IPS DF 6.9 (cell line): Measurements from ENCODE around the gene PDIA5.

Source experiments
- DNase-seq: peaks from one replicate; pipeline ENCODE4 v3.0.0-alpha.2; 2013; ENCODE audit warnings: low read depth, low spot score
- H3K27ac ChIP-seq: one replicate; pipeline ENCODE4 v1.5.1; 2013; ENCODE audit warnings: low read length, control low read depth
- H3K27me3 ChIP-seq: 2 replicates; pipeline ENCODE4 v1.6.1; 2013; ENCODE audit warnings: mild to moderate bottlenecking, low read length; ENCODE audit not compliant: control insufficient read depth, insufficient read depth
- H3K36me3 ChIP-seq: 2 replicates; pipeline ENCODE4 v1.6.1; 2013; ENCODE audit warnings: low read length; ENCODE audit not compliant: control insufficient read depth, insufficient read depth
- H3K4me1 ChIP-seq: 2 replicates; pipeline ENCODE4 v1.6.1; 2013; ENCODE audit warnings: low read length; ENCODE audit not compliant: control insufficient read depth, insufficient read depth
- H3K4me3 ChIP-seq: 2 replicates; pipeline ENCODE4 v1.5.1; 2013; ENCODE audit warnings: mild to moderate bottlenecking, low read length
- H3K9me3 ChIP-seq: 2 replicates; pipeline ENCODE4 v1.6.1; 2013; ENCODE audit warnings: low read length, inconsistent platforms; ENCODE audit not compliant: control insufficient read depth, insufficient read depth
- WGBS: extraction: QIAGEN DNeasy Blood & Tissue Kit; methylation state at CpG from one replicate; pipeline ENCODE4 v1.1.7; 2013; ENCODE audit warnings: mixed read lengths, missing lambda C conversion rate; ENCODE audit not compliant: insufficient read length, insufficient coverage; 5-methylcytosine and 5-hydroxymethylcytosine counted together

Gene PDIA5

DNA sequence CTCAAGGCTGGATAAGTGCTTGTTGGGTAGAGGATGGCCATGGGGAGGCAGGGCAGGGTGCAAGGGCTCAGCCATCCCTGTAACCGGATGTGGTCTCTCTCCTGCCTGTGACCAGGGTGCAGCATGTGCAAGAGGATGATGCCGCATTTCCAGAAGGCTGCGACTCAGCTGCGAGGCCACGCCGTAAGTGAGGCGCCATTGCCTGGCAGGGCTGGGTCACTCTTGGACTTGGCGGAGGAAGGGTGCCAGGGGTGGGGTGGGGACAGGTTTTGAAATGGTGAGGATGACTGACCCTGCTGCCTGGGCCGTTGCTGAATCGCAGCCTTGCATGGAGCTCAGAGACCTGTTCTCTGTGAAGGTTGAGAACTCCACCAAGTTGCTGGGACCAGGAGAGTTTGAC, 49.3 kb downstream of the PDIA5 start:
- Histone ChIP-seq H3K27ac (no peak overlapping the region), H3K36me3 (peaks cover under 1% of the 10 kb centered on the region; the same call in 1 of the 2 replicates), H3K9me3 (no peaks in the 10 kb centered on the region), H3K27me3 (no peaks in the 10 kb centered on the region), H3K4me1 (no peaks in the 10 kb centered on the region), H3K4me3 (no peak overlapping the region)
- no CpG with 5 or more reads among the region's 10 CpGs for WGBS
- DNase-seq = no peak

GRCh38 chr3:123119388-123119787, 52.6 kb downstream of the PDIA5 start:
- no CpG with 5 or more reads among the region's 4 CpGs for WGBS
- no peaks in the 10 kb centered on the region for H3K4me1 ChIP-seq
- DNase-seq = no peak
- no peaks in the 10 kb centered on the region for H3K9me3 ChIP-seq
- no peak overlapping the region for H3K4me3 ChIP-seq
- H3K27me3 ChIP-seq = no peaks in the 10 kb centered on the region
- H3K27ac ChIP-seq = no peak overlapping the region
- H3K36me3 ChIP-seq = peaks cover 2% of the 10 kb centered on the region; the same call in 1 of the 2 replicates

DNA sequence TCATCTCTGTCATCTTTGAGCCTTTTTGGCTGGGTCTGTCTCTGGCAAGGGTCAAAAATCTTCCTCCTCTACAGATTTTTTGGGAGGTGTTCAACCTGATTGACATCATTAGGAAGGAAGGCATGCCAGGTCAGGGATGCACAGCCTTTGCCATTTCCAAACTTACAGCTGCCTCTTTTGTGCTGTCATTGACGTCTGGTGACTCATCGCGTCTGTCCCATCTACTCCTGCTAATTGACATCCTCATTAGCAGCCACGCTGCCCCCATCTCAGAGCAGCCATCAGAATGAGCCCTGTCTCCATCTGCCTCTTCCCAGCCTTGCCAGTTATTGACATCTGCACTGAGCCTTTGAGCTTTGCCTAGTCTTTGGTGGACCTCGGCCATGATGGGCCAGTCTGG, 53.0 kb downstream of the PDIA5 start:
- no peak for DNase-seq
- no peaks in the 10 kb centered on the region for H3K4me1 ChIP-seq
- H3K36me3 ChIP-seq = peaks cover 3% of the 10 kb centered on the region; the same call in 1 of the 2 replicates
- no CpG with 5 or more reads among the region's 5 CpGs for WGBS
- H3K27ac ChIP-seq = no peak overlapping the region
- no peaks in the 10 kb centered on the region for H3K9me3 ChIP-seq
- H3K4me3 ChIP-seq = no peak overlapping the region
- H3K27me3 ChIP-seq = no peaks in the 10 kb centered on the region

DNA sequence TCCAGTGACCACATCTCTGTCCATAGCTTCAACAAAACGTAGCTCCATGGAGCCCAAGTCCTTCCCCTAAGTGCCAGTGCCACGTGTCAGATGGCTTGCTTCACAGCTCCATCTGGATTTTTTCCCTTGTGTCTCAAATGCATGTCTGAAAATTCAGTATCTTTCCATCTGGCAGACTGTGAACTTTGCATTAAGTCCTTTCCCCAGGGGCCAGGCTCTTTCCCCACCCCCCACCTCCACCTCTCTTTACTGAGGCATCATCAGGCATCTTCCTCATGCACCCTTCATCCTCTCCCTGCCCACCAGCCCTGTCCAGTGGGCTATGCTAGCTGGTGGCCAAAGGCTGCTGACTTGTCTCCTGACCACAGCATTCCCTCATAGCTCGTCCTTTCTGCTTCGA, 53.7 kb downstream of the PDIA5 start:
- Histone ChIP-seq H3K27me3 (no peaks in the 10 kb centered on the region), H3K4me1 (no peaks in the 10 kb centered on the region), H3K9me3 (no peaks in the 10 kb centered on the region), H3K4me3 (no peak overlapping the region), H3K36me3 (peaks cover 5% of the 10 kb centered on the region; the same call in 1 of the 2 replicates), H3K27ac (no peak overlapping the region)
- no CpG with 5 or more reads among the region's 4 CpGs for WGBS
- no peak for DNase-seq

- Histone ChIP-seq H3K4me3 (no peak overlapping the region), H3K36me3 (peaks cover 5% of the 10 kb centered on the region; the same call in 1 of the 2 replicates), H3K9me3 (no peaks in the 10 kb centered on the region), H3K27me3 (no peaks in the 10 kb centered on the region), H3K4me1 (no peaks in the 10 kb centered on the region), H3K27ac (no peak overlapping the region)
- 100% methylated on average over 2 of the region's 5 CpGs for WGBS
- no peak for DNase-seq
These were observed 55.2 kb downstream of the PDIA5 start for GRCh38 chr3:123122057-123122456.

DNA sequence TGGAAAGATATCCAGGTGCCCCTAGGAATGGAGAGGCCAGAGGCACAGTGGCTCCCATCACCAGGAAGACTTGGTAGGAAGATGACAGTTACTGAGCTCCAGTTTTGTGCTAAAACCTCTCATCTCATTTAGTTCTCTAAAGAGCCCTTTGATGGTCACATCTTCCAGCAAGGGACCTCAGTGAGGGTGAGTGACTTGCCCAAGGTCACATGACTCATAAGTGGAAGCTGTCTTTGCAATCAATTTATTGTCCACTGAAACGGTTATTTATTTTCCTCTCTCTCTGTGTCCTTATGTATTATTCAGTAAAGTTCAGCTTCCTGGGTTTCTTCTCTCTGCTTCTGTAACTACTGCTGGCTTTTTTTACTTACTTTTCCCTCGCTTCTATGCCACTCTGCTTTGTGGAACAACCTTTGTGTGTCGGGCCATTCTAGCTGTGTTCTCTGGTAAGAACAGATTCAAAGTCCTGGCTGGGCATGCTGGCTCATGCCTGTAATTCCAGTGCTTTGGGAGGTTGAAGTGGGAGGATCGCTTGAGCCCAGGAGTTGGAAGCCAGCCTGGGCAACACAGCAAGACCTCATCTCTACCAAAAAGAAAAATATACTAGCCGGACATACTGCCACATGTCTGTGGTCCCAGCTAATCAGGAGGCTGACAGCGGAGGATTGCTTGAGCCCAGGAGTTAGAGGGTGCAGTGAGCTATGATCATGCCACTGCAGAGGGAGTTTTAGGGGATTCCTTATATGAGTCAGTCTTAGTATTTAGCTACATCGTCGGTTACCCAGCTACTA, 55.9 kb downstream of the PDIA5 start:
- no peaks in the 10 kb centered on the region for H3K4me1 ChIP-seq
- H3K27ac ChIP-seq = no peak overlapping the region
- no peaks in the 10 kb centered on the region for H3K27me3 ChIP-seq
- H3K4me3 ChIP-seq = no peak overlapping the region
- no peak for DNase-seq
- H3K36me3 ChIP-seq = peaks cover 5% of the 10 kb centered on the region; the same call in 1 of the 2 replicates
- no CpG with 5 or more reads among the region's 8 CpGs for WGBS
- no peaks in the 10 kb centered on the region for H3K9me3 ChIP-seq

DNA sequence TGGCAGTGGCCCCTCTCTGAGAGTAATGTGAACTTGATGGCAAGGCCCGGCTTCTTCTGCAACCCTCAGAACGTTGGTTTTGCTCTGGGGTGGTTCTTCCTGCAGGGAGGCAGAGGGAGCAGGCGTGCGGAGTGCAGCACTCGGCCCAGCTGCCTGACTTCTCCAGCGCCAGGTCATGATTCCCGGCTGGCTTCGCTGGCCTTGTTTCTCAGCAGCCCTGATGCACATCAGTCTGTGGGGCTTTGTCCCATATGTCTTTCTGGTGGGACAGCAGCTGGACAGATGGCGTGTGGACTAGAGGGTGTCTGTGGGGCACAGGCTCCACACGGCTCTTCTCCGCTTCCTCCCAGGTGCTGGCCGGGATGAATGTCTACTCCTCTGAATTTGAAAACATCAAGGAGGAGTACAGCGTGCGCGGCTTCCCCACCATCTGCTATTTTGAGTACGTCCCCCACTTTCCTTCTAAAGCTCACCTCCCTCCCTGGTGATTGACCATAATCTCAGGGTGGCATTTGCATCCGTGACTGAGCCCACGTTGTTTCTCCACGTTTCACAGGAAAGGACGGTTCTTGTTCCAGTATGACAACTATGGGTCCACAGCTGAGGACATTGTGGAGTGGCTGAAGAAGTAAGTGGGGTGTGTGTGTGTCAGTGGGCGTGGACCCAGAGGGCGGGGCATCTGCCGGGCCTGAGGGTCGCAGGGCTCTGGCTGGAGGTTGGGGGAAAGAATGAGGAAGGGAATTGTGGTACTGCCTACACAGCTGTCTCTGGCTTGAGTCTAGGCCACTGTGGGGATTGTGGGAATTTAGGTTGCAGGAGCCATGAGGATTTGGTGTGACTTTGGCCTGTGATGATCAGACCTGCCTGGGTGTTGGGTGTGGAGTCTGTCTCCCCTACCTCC, 57.1 kb downstream of the PDIA5 start:
- H3K27ac ChIP-seq = no peak overlapping the region
- no CpG with 5 or more reads among the region's 24 CpGs for WGBS
- DNase-seq = no peak

DNA sequence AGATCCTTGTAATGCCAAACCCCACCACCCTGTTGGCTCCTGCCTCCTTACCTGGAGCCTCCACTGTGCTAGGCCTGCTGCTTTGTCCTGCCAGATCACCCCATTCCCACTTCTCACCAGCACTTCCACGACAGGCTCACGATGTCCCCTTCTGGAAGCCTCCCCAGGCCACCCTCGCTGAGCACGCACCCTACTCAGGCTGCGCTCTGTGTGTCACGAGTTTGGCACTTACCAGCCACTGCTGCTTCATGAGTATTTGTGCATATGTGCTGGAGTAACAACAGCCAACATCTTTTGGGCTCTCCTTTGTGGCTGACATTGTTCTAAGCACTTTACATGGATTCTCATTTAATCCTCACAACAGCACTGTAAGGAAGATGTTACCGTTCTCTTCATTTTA, 58.1 kb downstream of the PDIA5 start:
- H3K36me3 ChIP-seq = peaks cover 5% of the 10 kb centered on the region; the same call in 1 of the 2 replicates
- H3K9me3 ChIP-seq = no peaks in the 10 kb centered on the region
- H3K4me1 ChIP-seq = no peaks in the 10 kb centered on the region
- no peak overlapping the region for H3K4me3 ChIP-seq
- H3K27me3 ChIP-seq = no peaks in the 10 kb centered on the region
- no CpG with 5 or more reads among the region's 7 CpGs for WGBS
- no peak overlapping the region for H3K27ac ChIP-seq
- no peak for DNase-seq

More for the DNA sequence above, 57.1 kb downstream of the PDIA5 start:
- H3K9me3 ChIP-seq = no peaks in the 10 kb centered on the region
- H3K27me3 ChIP-seq = no peaks in the 10 kb centered on the region
- no peak overlapping the region for H3K4me3 ChIP-seq
- peaks cover 5% of the 10 kb centered on the region; the same call in 1 of the 2 replicates for H3K36me3 ChIP-seq
- H3K4me1 ChIP-seq = no peaks in the 10 kb centered on the region

DNA sequence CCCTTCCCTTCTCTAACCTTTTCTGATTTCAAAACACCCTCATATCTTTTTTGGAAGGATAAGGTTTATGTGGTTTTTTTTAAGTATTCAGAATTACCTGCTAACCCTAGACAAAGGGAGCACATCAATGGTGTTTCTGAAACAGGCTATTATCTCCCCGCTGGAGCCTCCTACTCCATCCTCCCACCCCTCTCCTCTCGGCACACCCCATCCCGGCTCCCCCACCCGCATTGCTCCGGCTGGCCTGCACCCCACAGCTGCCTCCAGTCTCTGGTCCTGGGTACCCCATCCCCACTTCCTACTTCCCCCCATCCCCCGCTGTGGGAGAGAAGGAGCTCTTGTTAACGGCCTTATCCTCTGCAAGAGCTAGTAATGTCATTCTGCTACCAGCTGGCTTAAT, 59.2 kb downstream of the PDIA5 start:
- Histone ChIP-seq H3K9me3 (no peaks in the 10 kb centered on the region), H3K27me3 (no peaks in the 10 kb centered on the region), H3K27ac (no peak overlapping the region), H3K4me3 (no peak overlapping the region), H3K36me3 (peaks cover 9% of the 10 kb centered on the region), H3K4me1 (no peaks in the 10 kb centered on the region)
- no peak for DNase-seq
- WGBS = no CpG with 5 or more reads among the region's 7 CpGs

DNA sequence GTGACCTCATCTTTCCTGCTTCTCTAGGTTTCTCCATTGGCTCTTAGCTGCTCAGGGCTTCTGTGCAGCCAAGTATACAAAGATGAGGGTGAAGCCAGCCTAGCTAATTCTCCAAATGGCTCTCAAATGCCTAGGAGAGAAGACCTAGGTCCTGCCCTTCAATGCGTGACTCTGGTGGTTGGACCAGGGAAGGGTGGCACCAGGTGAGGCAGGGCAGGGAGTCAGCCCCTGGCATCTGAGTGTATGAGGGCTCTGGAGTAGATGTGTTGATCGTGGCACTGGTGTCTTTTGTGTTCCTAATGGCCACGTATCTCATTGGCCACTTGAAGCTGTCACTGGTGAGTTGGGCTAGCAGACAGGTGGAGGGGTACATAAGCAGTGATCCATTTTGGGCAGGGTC, 59.8 kb downstream of the PDIA5 start:
- no peaks in the 10 kb centered on the region for H3K9me3 ChIP-seq
- H3K27ac ChIP-seq = no peak overlapping the region
- no peaks in the 10 kb centered on the region for H3K27me3 ChIP-seq
- no peaks in the 10 kb centered on the region for H3K4me1 ChIP-seq
- WGBS = no CpG with 5 or more reads among the region's 3 CpGs
- H3K4me3 ChIP-seq = no peak overlapping the region
- peaks cover 9% of the 10 kb centered on the region for H3K36me3 ChIP-seq
- no peak for DNase-seq
